ENCODE data around the gene HOXD12. TPM values are rescaled to one million over a fixed set of nuclear protein-coding genes. Genes with fewer than 3 reads are reported as not detected.

HOXD12 gene
- total RNA-seq, 6 experiments from 2014 or later: not detected

DNA sequence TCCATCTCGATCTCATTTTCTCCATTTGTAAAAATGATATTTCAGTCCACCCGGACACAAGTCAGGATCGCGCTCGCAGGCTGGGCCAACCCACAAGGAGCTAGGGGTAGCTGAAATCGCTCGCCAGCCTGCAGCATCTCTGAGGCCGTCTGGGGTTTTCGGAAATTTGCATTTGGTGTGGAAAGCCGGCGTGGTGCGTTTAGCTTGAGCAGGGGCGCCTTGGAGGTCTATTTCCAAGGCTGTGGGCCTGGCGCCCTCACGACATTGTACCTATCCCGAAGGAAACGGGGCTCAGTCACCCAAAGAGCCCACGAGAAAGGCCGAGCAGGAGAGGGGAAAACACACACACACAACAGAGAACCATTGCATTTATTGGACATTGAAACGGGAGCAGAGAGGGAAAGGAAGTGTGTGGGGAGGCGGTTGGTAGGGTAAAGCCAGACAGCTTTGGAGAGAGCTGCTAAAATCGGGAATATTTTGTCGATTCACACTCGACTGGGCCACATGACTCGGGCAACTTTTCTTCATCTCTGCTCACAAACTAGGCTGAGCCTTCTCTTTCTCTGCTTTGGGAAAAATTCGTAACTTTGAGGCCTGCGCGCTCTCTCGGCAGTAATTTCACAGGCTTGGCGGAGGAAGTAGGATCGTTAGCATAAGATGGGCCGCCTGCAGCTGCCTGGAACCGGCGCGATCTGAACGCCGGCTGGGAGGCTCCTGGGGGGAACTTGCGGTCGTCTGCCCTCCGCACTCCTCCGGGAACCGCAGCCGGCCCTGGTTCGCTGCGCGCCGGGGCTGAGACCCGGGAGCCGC, 28.8 kb downstream of the HOXD12 start:
- Histone ChIP-seq H3K4me3 (no peak overlapping the region), H3K27me3 (peaks cover 22 to 74% of the 10 kb centered on the region in 2 donors), H3K4me1 (peaks cover 0 to 12% (median 0%) of the 10 kb centered on the region in 4 donors), H3K27ac (no peak overlapping the region), H3K36me3 (no peaks in the 10 kb centered on the region), H3K9me3 (no peaks in the 10 kb centered on the region)
- 8% methylated on average over 33 of the region's 49 CpGs for WGBS (ENCODE audit: insufficient coverage, low coverage, low lambda C conversion rate, missing lambda C conversion rate)
- TF ChIP-seq, protein P1, sequence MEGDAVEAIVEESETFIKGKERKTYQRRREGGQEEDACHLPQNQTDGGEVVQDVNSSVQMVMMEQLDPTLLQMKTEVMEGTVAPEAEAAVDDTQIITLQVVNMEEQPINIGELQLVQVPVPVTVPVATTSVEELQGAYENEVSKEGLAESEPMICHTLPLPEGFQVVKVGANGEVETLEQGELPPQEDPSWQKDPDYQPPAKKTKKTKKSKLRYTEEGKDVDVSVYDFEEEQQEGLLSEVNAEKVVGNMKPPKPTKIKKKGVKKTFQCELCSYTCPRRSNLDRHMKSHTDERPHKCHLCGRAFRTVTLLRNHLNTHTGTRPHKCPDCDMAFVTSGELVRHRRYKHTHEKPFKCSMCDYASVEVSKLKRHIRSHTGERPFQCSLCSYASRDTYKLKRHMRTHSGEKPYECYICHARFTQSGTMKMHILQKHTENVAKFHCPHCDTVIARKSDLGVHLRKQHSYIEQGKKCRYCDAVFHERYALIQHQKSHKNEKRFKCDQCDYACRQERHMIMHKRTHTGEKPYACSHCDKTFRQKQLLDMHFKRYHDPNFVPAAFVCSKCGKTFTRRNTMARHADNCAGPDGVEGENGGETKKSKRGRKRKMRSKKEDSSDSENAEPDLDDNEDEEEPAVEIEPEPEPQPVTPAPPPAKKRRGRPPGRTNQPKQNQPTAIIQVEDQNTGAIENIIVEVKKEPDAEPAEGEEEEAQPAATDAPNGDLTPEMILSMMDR (IDR thresholded peaks at IDR 0.05): no peak
- no peak for ATAC-seq
- intact Hi-C loops (cut with DNase I): loop anchor here (10.0 kb wide), 2 partner anchors 686 to 706 kb away; no protein-coding TSS in a partner anchor
- DNase-seq: no peak

DNA sequence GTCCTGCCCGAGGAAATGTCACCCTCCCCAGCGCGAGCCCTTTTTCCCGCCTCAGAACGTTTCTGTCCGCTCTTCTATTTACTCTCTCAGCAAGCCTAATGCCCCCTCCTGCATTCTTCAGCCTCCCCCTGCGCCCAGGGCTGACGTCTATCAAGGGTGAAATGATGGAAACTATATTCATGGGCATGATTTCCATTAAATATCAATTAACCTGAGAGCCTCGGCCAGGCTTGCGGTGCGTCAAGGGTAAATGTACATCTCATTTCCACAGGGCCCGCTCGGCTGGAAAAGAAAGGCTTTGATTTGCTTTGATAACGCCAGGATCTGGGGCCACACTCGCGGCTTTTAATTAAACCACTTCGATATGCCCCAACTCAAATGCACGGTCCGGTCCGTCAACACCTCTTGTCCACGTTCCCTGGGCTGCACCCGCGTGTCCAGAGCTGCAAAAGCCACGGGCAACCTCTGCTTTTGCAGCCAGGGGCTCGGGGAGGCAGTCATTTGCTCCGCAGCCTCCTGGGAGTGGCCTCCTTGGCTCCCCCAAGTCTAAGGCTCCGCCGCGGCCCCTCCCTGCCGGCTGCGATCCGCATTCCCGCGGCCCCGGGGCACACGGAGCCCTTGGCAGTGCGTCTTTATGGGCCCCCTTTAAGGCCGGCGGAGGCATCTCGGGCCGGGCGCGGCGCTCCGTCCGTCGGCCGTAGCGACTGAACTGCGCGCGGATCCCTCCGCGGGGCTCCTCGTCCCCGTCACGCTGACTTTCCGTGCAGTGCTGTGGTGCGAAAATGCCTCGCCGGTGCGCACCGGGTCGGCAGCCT, 29.6 kb downstream of the HOXD12 start, which contains the start of gene HOXD8:
HOXD8 (plus strand) TSS at position 724 of the 815 bp plus-strand sequence. CDS start 662 bp downstream, outside the sequence.
- TF ChIP-seq, protein P1 (IDR thresholded peaks at IDR 0.05): no peak
- no peak for TF ChIP-seq POLR2A (IDR thresholded peaks at IDR 0.05)
- ATAC-seq (peak in 1 of 4 donors; percentile 13), DNase-seq (no peak)
- H3K27me3 ChIP-seq: peaks cover 23 to 78% of the 10 kb centered on the region in 2 donors
- WGBS (ENCODE audit: insufficient coverage, low coverage, low lambda C conversion rate, missing lambda C conversion rate): 7% methylated on average over 27 of the region's 64 CpGs
- peaks cover 0 to 12% (median 0%) of the 10 kb centered on the region in 4 donors for H3K4me1 ChIP-seq
- H3K27ac ChIP-seq: no peak within 1 kb of the TSS
- no peak within 1 kb of the TSS for H3K4me3 ChIP-seq
- no peaks in the 10 kb centered on the region for H3K9me3 ChIP-seq
- H3K36me3 ChIP-seq: no peaks in the 10 kb centered on the region
- intact Hi-C loops (cut with DNase I): loop anchor here (10.0 kb wide), 2 partner anchors 686 to 706 kb away; no protein-coding TSS in a partner anchor

DNA sequence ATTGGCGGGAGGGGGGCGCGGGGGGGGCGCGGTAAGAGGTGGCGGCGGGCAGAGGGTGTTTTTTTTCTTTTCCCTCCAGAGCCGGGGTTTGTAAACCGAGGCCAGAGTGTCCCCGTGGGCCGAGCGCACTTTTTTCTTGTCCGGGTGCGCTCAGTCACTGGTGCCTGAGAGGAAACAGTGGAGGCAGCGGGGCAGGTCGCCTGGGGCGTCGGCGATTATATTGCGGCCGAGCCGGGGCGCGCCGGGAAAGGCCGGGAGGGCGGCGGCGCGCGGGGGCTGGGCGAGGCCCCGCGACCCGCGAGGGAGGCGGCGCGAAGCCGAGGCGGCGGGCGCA, 30.2 kb downstream of the HOXD12 start:
- H3K27me3 ChIP-seq: peaks cover 23 to 73% of the 10 kb centered on the region in 2 donors
- H3K9me3 ChIP-seq: no peaks in the 10 kb centered on the region
- no peak overlapping the region for H3K27ac ChIP-seq
- no peak for DNase-seq
- no peak overlapping the region for H3K4me3 ChIP-seq
- intact Hi-C loops (cut with DNase I): loop anchor here (10.0 kb wide), 2 partner anchors 685 to 705 kb away; no protein-coding TSS in a partner anchor
- 0% methylated on average over 2 of the region's 43 CpGs for WGBS (ENCODE audit: insufficient coverage, low coverage, low lambda C conversion rate, missing lambda C conversion rate)
- H3K4me1 ChIP-seq: peaks cover 0 to 12% (median 0%) of the 10 kb centered on the region in 4 donors
- ATAC-seq: no peak
- no peak for TF ChIP-seq POLR2A (IDR thresholded peaks at IDR 0.05)
- no peaks in the 10 kb centered on the region for H3K36me3 ChIP-seq

DNA sequence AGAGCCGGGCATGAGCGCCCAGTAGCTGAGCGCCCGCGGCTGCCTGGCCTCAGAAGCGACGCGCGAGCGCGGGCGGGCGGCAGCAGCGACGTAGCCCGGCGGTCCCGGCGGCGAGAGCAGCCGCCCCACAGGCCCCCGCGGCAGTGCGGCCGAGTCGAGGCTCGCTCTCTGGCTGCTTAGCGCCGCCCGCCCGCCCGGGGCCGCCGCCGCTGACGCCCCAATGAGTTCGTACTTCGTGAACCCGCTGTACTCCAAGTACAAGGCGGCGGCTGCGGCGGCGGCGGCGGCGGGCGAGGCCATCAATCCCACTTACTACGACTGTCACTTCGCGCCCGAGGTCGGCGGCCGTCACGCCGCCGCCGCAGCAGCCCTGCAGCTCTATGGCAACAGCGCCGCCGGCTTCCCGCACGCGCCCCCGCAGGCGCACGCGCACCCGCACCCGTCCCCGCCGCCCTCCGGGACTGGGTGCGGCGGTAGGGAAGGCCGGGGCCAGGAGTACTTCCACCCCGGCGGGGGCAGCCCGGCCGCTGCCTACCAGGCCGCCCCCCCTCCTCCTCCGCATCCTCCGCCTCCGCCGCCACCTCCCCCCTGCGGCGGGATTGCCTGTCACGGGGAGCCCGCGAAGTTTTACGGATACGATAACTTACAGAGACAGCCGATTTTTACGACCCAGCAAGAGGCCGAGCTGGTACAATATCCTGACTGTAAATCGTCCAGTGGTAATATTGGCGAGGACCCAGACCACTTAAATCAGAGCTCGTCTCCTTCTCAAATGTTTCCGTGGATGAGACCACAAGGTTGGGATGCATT, 30.8 kb downstream of the HOXD12 start:
- intact Hi-C loops (cut with DNase I): no loop called here
- ATAC-seq (peak in 1 of 4 donors; percentile 32), DNase-seq (no peak)
- Histone ChIP-seq H3K9me3 (no peaks in the 10 kb centered on the region), H3K27me3 (peaks cover 23 to 68% of the 10 kb centered on the region in 2 donors), H3K27ac (no peak overlapping the region), H3K36me3 (no peaks in the 10 kb centered on the region), H3K4me1 (peaks cover 0 to 12% (median 0%) of the 10 kb centered on the region in 4 donors), H3K4me3 (no peak overlapping the region)
- WGBS (ENCODE audit: insufficient coverage, low coverage, low lambda C conversion rate, missing lambda C conversion rate): 7% methylated on average over 5 of the region's 100 CpGs
- no peak for TF ChIP-seq POLR2A (IDR thresholded peaks at IDR 0.05)
- TF ChIP-seq, protein P1 (IDR thresholded peaks at IDR 0.05): no peak
